Small intestine (tissue), 16 donors: ENCODE measurements around the gene RUVBL2. TPM values are rescaled to one million over a fixed set of nuclear protein-coding genes. Genes with fewer than 3 reads are reported as not detected.

Experiments used
- DNase-seq, 2 donors: peaks; one replicate each; pipeline versions ENCODE4 v3.0.0 to v3.0.0-alpha.2; 2013
- FAIRE-seq: peaks from 2 replicates; lab custom pipeline; 2012; peaks lifted over from hg19 to GRCh38; lab: Jason Lieb, UNC
- H3K27ac ChIP-seq, 3 donors: one replicate each; pipeline ENCODE4 v1.5.1; 2013; ENCODE audit warnings: low read length in 2 of 3, mild to moderate bottlenecking in 2 of 3, control low read depth in 1 of 3, inconsistent platforms in 1 of 3, low read depth in 1 of 3, moderate library complexity in 1 of 3
- H3K27me3 ChIP-seq, 3 donors: one replicate each; pipeline ENCODE4 v1.6.1; 2013; ENCODE audit warnings: low read length in 3 of 3, inconsistent platforms in 1 of 3; ENCODE audit not compliant: control insufficient read depth in 3 of 3, insufficient read depth in 3 of 3
- H3K36me3 ChIP-seq, 3 donors: one replicate each; pipeline ENCODE4 v1.6.1; 2013; ENCODE audit warnings: low read length in 3 of 3, inconsistent platforms in 1 of 3, low read depth in 1 of 3, mild to moderate bottlenecking in 1 of 3, moderate library complexity in 1 of 3; ENCODE audit not compliant: control insufficient read depth in 3 of 3, insufficient read depth in 2 of 3
- H3K4me1 ChIP-seq, 3 donors: one replicate each; pipeline ENCODE4 v1.6.1; 2013; ENCODE audit warnings: low read length in 2 of 3, inconsistent platforms in 1 of 3, low read depth in 1 of 3, mild to moderate bottlenecking in 1 of 3, moderate library complexity in 1 of 3; ENCODE audit not compliant: control insufficient read depth in 3 of 3, insufficient read depth in 2 of 3
- H3K4me3 ChIP-seq, 3 donors: one replicate each; pipeline ENCODE4 v1.5.1; 2013; ENCODE audit warnings: low read length in 3 of 3, control low read depth in 1 of 3, inconsistent platforms in 1 of 3, low read depth in 1 of 3, mild to moderate bottlenecking in 1 of 3, moderate library complexity in 1 of 3
- H3K9me3 ChIP-seq, 2 donors: one replicate each; pipeline ENCODE4 v1.6.1; 2013; ENCODE audit warnings: low read depth in 1 of 2, low read length in 1 of 2; ENCODE audit not compliant: control insufficient read depth in 2 of 2, insufficient read depth in 1 of 2
- WGBS, 3 donors: extraction: QIAGEN DNeasy Blood & Tissue Kit; methylation state at CpG; one replicate each; pipeline ENCODE4 v1.1.7; 2013; 5-methylcytosine and 5-hydroxymethylcytosine counted together
- long read RNA-seq, 10 donors: transcript quantifications; one replicate each; lab custom pipeline, GENCODE V29; 2026
- polyA plus RNA-seq, 4 donors: library from polyadenylated mRNA; stranded (reverse) in 3 of 4; unstranded in 1 of 4; fragments of 200-250 nt in 3 of 4; fragments of 120-200 nt in 1 of 4; gene quantifications; one replicate each; pipeline versions ENCODE4 v1.2.1 to v1.2.3, GENCODE V29; 2013
- donor health status: healthy with polysubstance abuse.
- donor health status: control.
- donor health status: control.
- donor health status: Bipolar disorder and iron deficiency.
- donor health status: healthy.

The RUVBL2 gene
- 100 to 1,000 TPM in 1 of 4 donors, 10 to 100 TPM in 3; 45.4 to 108 (median 57.3) TPM for polyA plus RNA-seq
- long read RNA-seq, donor 1, transcript RUVBL2-206 (15 exons, 2,009 nt) = major isoform, 29 of 36 reads
- long read RNA-seq, donor 1, partial matches to known transcripts = 6 of 36 reads
- long read RNA-seq, donor 1, other reads (novel, unspliced or antisense) = 0 of 36 reads
- long read RNA-seq, donor 2, transcript RUVBL2-206 (15 exons, 2,009 nt) = major isoform, 6 of 7 reads
- long read RNA-seq, donor 2, partial matches to known transcripts = 0 of 7 reads
- long read RNA-seq, donor 2, other reads (novel, unspliced or antisense) = 0 of 7 reads
- long read RNA-seq, donor 3, transcript RUVBL2-206 (15 exons, 2,009 nt) = major isoform, 9 of 11 reads
- long read RNA-seq, donor 3, partial matches to known transcripts = 0 of 11 reads
- long read RNA-seq, donor 3, other reads (novel, unspliced or antisense) = 0 of 11 reads
- long read RNA-seq, donor 4 = 0 reads
- long read RNA-seq, donor 5, partial matches to known transcripts = 0 of 5 reads
- long read RNA-seq, donor 5, other reads (novel, unspliced or antisense) = 0 of 5 reads
- long read RNA-seq, donor 6, transcript RUVBL2-206 (15 exons, 2,009 nt) = major isoform, 9 of 9 reads
- long read RNA-seq, donor 6, partial matches to known transcripts = 0 of 9 reads
- long read RNA-seq, donor 6, other reads (novel, unspliced or antisense) = 0 of 9 reads
- long read RNA-seq, donor 7, transcript RUVBL2-206 (15 exons, 2,009 nt) = major isoform, 35 of 45 reads
- long read RNA-seq, donor 7, partial matches to known transcripts = 6 of 45 reads
- long read RNA-seq, donor 7, other reads (novel, unspliced or antisense) = 0 of 45 reads
- long read RNA-seq, donor 8, partial matches to known transcripts = 0 of 5 reads
- long read RNA-seq, donor 8, other reads (novel, unspliced or antisense) = 0 of 5 reads
- long read RNA-seq, donor 9, partial matches to known transcripts = 0 of 3 reads
- long read RNA-seq, donor 9, other reads (novel, unspliced or antisense) = 0 of 3 reads
- long read RNA-seq, donor 10, transcript RUVBL2-206 (15 exons, 2,009 nt) = major isoform, 22 of 26 reads
- long read RNA-seq, donor 10, partial matches to known transcripts = 0 of 26 reads
- long read RNA-seq, donor 10, other reads (novel, unspliced or antisense) = 0 of 26 reads

DNA sequence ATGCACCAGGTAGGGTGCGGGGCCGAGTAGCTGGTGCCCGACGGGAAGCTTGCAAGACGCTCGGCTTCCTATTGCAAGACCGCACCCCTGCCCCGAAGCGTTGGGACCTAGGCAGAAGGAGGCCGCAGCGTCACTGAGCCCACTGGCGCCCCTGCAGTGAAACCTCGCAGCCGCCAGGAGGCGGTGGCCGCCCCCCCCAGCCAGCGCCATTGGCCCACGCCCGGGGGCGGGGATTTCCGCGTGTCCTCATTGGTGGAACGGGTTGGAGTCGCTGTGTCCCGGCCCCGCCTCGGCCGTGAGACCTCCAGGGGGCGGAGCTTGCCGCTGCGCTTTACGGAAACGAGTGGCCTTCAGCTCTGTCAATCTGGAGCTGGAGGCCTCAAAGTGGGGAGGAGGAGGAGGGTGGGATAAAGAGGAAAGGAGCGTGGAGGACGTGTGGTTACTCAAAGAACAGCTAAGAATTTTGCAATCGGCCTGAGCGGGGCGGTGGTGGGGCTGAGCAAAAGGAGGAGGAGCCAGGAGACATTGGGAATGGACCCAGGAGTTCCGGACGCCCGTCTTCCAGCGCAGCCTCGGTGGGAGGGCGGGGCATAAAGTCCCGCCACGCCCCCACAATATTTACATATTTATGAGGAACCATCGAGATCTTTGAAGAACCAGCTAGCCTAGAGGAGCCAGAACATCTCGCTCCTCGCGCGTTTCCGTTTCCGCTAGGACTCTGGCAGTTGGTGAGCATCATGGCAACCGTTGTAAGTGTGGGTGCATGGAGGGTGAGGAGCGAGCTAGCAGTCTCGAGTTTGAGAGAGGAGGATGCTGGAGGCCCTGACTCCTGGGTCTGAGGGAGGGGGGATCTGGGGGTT lies at the start of gene RUVBL2, which contains the start of gene GYS1:
Gene RUVBL2 (plus strand): TSS at position 713 of the 860 bp plus-strand sequence. CDS start 25 bp downstream, at position 738.
Gene GYS1 (minus strand): TSS at position 135 of the 860 bp plus-strand sequence. CDS start 197 bp downstream, outside the sequence.
- peaks cover 0 to 33% (median 4%) of the 10 kb centered on the region in 3 donors for H3K36me3 ChIP-seq
- DNase-seq (peak; percentile 99 to 100), FAIRE-seq (peak; percentile 55)
- H3K27me3 ChIP-seq = no peaks in the 10 kb centered on the region
- WGBS, 3 donors = 0 to 1% (median 0%) methylated on average over 50 to 56 of the region's 56 CpGs
- H3K4me1 ChIP-seq = peaks cover 2 to 22% (median 7%) of the 10 kb centered on the region in 3 donors
- peak within 1 kb of the TSS; percentile 66 to 98 (median 95) for H3K27ac ChIP-seq
- peak within 1 kb of the TSS; percentile 58 to 94 (median 89) for H3K4me3 ChIP-seq
- no peaks in the 10 kb centered on the region for H3K9me3 ChIP-seq

DNA sequence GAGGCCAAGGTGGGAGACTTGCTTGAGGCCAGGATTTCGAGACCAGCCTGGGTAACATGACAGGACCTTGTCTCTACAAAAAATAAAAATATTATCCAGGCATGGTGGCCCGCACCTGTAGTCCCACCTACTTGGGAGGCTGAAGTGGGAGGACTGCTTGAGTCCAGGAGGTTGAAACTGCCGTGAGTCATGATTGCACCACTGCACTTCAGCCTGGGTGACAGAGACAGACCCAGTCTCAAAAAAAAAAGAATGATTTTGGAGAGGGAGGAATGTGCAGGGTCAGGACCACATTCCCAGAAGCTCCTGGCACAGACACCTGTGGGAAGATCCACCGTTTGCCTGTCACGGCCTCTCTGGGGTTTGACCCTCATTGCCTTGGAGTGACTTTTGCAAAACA lies 48.3 kb upstream of the RUVBL2 start:
- H3K27ac ChIP-seq = no peak overlapping the region
- no peak for DNase-seq
- no peak overlapping the region for H3K4me3 ChIP-seq
- H3K4me1 ChIP-seq = no peaks in the 10 kb centered on the region
- no peaks in the 10 kb centered on the region for H3K27me3 ChIP-seq
- WGBS, 3 donors = 85 to 92% (median 89%) methylated on average over 5 of the region's 5 CpGs
- no peak for FAIRE-seq
- H3K36me3 ChIP-seq = peaks cover 0 to 19% (median 2%) of the 10 kb centered on the region in 3 donors
- peaks cover 0 to 28% of the 10 kb centered on the region in 2 donors for H3K9me3 ChIP-seq

DNA sequence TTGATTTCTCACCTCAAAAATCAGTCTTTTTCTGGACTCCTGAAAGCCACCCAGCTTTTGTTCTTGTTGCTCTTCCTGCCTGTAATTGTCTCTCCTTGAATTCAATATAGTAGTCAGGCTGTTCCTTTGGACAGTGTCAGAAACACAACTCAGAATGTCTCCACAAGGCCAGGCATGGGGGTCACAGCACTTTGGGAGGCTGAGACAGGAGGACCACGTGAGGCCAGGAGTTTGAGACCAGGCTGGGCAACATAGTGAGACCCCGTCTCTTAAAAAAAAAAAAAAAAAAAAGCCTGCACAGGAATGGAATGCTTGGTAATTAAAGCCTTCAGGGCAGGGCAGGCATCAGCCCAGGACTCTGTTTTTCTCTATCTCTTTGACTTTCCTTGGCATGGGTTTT lies 47.9 kb upstream of the RUVBL2 start:
- 72 to 93% (median 85%) methylated on average over 2 of the region's 2 CpGs for WGBS, 3 donors
- Histone ChIP-seq H3K27me3 (no peaks in the 10 kb centered on the region), H3K9me3 (peaks cover 0 to 24% of the 10 kb centered on the region in 2 donors), H3K4me3 (no peak overlapping the region), H3K4me1 (peaks cover 0 to 1% (median 0%) of the 10 kb centered on the region in 3 donors), H3K27ac (no peak overlapping the region), H3K36me3 (peaks cover 0 to 15% (median 2%) of the 10 kb centered on the region in 3 donors)
- FAIRE-seq = no peak
- no peak for DNase-seq

DNA sequence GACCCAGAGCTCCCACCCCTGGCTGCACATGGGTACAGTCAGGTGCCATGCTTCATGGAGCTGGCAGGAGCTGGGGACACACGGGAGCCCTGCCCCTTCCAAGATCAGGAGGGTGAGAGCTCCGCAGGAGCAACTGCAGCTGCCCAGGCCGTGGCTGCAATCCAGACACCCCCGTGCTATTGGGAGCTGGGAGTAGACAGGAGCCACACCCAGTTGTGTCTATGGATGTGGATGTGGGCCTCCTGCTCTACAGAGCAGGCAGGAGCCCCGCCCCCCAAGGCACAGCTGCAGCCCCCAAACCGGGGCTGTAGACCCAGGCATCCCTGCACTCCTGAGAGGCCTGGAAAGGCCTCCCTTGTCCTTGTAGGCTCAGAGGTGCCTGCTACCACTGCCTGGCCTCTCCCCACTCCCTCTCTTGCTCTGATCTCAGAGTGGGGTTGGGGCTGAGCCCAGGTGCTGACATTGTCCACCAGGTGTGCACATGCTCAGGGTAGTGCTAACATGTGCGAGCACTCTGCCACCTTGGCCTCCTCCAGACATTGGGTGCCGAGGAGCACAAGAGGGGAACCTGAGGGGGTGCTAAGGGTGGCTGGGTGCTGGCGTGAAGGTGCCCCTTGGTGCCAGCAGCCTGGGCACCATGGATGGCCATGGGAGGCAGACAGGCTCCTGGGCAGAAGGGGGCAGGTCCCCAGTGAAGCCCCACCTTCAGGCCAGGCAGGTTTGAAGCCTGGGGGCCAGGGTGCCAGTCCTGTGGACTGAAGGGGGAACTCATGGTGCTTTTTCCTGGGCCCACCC lies 47.0 kb upstream of the RUVBL2 start:
- no peak overlapping the region for H3K27ac ChIP-seq
- H3K27me3 ChIP-seq = no peaks in the 10 kb centered on the region
- peaks cover 0 to 17% of the 10 kb centered on the region in 2 donors for H3K9me3 ChIP-seq
- DNase-seq (no peak), FAIRE-seq (no peak)
- H3K4me3 ChIP-seq = no peak overlapping the region
- H3K36me3 ChIP-seq = peaks cover 0 to 13% (median 0%) of the 10 kb centered on the region in 3 donors
- 49 to 60% (median 60%) methylated on average over 8 to 9 of the region's 9 CpGs for WGBS, 3 donors
- H3K4me1 ChIP-seq = peaks cover 0 to 3% (median 0%) of the 10 kb centered on the region in 3 donors

DNA sequence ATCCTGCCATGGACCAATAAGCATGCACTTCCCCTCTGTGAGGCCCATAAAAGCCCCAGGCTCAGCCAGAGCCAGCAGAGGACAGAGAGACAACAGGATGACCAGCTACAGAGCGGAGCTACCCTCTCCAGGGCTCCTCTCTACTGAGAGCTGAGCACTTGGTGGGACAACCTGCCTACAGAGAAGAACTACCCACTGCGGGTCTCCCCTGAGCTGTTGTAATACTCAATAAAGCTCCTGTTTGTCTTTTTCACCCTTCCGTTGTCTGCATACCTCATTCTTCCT lies 46.5 kb upstream of the RUVBL2 start:
- peaks cover 0 to 17% of the 10 kb centered on the region in 2 donors for H3K9me3 ChIP-seq
- 97 to 100% (median 99%) methylated on average over 3 of the region's 3 CpGs for WGBS, 3 donors
- DNase-seq (no peak), FAIRE-seq (no peak)
- H3K27ac ChIP-seq = no peak overlapping the region
- no peak overlapping the region for H3K4me3 ChIP-seq
- H3K4me1 ChIP-seq = peaks cover 0 to 3% (median 0%) of the 10 kb centered on the region in 3 donors
- H3K36me3 ChIP-seq = peaks cover 0 to 11% (median 0%) of the 10 kb centered on the region in 3 donors
- no peaks in the 10 kb centered on the region for H3K27me3 ChIP-seq

DNA sequence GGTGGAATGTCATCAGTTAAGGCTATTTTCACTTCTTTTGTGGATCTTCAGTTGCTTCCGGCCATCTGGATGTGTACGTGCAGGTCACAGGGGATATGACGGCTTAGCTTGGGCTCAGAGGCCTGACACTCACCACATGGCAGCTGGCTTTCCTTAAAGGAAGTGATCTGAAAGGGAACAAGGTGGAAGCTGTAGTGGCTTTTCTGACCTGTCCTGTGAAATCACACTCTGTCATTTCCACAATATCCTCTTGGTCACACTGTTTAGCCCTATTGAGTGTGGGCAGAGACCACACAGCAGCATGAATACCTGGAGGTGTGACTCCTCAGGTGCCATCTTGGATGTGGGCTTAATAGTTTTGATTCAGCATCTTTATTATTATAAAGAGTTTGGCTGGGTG lies 43.5 kb upstream of the RUVBL2 start:
- Histone ChIP-seq H3K9me3 (peaks cover 0 to 17% of the 10 kb centered on the region in 2 donors), H3K4me1 (peaks cover 0 to 12% (median 0%) of the 10 kb centered on the region in 3 donors), H3K36me3 (no peaks in the 10 kb centered on the region), H3K27ac (no peak overlapping the region), H3K4me3 (no peak overlapping the region), H3K27me3 (no peaks in the 10 kb centered on the region)
- no peak for DNase-seq
- no peak for FAIRE-seq
- 66 to 86% (median 81%) methylated on average over 3 of the region's 3 CpGs for WGBS, 3 donors
